GM03348 (cell line): ENCODE results near the gene TBCK.
"Not testable (repeated sequence)": the region's sequence is repeated elsewhere in the genome, so short reads cannot be mapped to it uniquely, and the experiment has no call there.

ENCODE experiments used
- DNase-seq: peaks from one replicate; pipeline ENCODE4 v3.0.0; 2012; ENCODE audit warnings: low spot score

TBCK gene

GRCh38 chr4:106213291-106213690 is 102.7 kb downstream of the TBCK start:
- not testable (repeated sequence) for DNase-seq

GRCh38 chr4:106210021-106210420 is 106.0 kb downstream of the TBCK start:
- DNase-seq = no peak

- no peak for DNase-seq
Measured at GRCh38 chr4:106208481-106209460, 107.2 kb downstream of the TBCK start.

GRCh38 chr4:106201373-106201772 is 114.6 kb downstream of the TBCK start:
- peak; percentile 33 for DNase-seq

- DNase-seq = no peak
Measured at GRCh38 chr4:106195435-106195950, 120.5 kb downstream of the TBCK start.

- DNase-seq = no peak
Measured at GRCh38 chr4:106194801-106195200, 121.2 kb downstream of the TBCK start.

- no peak for DNase-seq
Measured at GRCh38 chr4:106192131-106192530, 123.9 kb downstream of the TBCK start.

GRCh38 chr4:106186201-106186600 is 129.8 kb downstream of the TBCK start:
- DNase-seq = no peak

- no peak for DNase-seq
Measured at GRCh38 chr4:106183551-106183950, 132.5 kb downstream of the TBCK start.

- DNase-seq = no peak
Measured at GRCh38 chr4:106172861-106173260, 143.1 kb downstream of the TBCK start.

- no peak for DNase-seq
Measured at GRCh38 chr4:106165351-106166010, 150.5 kb downstream of the TBCK start.

GRCh38 chr4:106162278-106162677 is 153.7 kb downstream of the TBCK start:
- DNase-seq = no peak

GRCh38 chr4:106160560-106160959 is 155.4 kb downstream of the TBCK start:
- no peak for DNase-seq

- no peak for DNase-seq
Measured at GRCh38 chr4:106149911-106150310, 166.1 kb downstream of the TBCK start.

- DNase-seq = no peak
Measured at GRCh38 chr4:106149026-106149425, 167.0 kb downstream of the TBCK start.

- no peak for DNase-seq
Measured at GRCh38 chr4:106142616-106143127, 173.3 kb downstream of the TBCK start.

- peak; percentile 6 for DNase-seq
Measured at GRCh38 chr4:106140601-106141000, 175.4 kb downstream of the TBCK start.

- DNase-seq = no peak
Measured at GRCh38 chr4:106136777-106137331, 179.2 kb downstream of the TBCK start.

GRCh38 chr4:106132045-106132444 is 184.0 kb downstream of the TBCK start:
- DNase-seq = no peak

GRCh38 chr4:106126062-106126461 is 189.9 kb downstream of the TBCK start:
- DNase-seq = no peak

- not testable (repeated sequence) for DNase-seq
Measured at GRCh38 chr4:106119949-106120555, 196.0 kb downstream of the TBCK start.

- peak; percentile 2 for DNase-seq
Measured at GRCh38 chr4:106116025-106116424, 200.0 kb downstream of the TBCK start.
